ENCODE results near the gene B3GNT8. TPM values are rescaled to one million over a fixed set of nuclear protein-coding genes. Genes with fewer than 3 reads are reported as not detected.
"Not testable (repeated sequence)": the region's sequence is repeated elsewhere in the genome, so short reads cannot be mapped to it uniquely, and the experiment has no call there.

The B3GNT8 gene
- total RNA-seq, 1 donor from 2014 or later: 3.0 TPM

DNA sequence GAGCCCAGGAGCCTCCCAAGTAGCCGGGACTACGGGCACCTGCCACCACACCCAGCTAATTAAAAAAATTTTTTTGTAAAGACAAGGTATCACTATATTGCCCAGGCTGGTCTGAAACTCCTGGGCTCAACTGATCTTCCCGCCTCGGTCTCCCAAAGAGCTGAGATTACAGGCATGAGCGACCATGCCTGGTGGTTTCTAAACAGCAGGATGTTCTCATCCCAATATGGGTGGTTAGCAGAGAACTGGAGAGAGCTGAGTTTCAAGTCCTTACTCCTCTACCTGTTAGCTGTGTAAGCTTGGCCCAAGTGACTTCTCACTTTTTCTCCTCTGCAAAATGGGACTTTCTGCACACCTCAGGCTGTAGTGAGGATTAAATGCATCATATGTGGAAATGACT lies 42.8 kb downstream of the B3GNT8 start:
- no peak overlapping the region for H3K4me2 ChIP-seq (ENCODE audit: low read length)
- Mint-ChIP-seq H3K9me3 (ENCODE audit: unreplicated experiment) (no peaks in the 10 kb centered on the region), H3K36me3 (ENCODE audit: low read depth, unreplicated experiment) (peaks cover 8% of the 10 kb centered on the region), H3K4me1 (ENCODE audit: low read depth, unreplicated experiment) (no peaks in the 10 kb centered on the region), H3K4me3 (ENCODE audit: unreplicated experiment) (no peak overlapping the region), H3K27me3 (ENCODE audit: low read depth, unreplicated experiment) (no peaks in the 10 kb centered on the region), H3K27ac (ENCODE audit: unreplicated experiment) (no peak overlapping the region)
- no peak for TF ChIP-seq EZH2 (IDR thresholded peaks at IDR 0.05; ENCODE audit: insufficient read depth, low read length)
- TF ChIP-seq CTCF (IDR thresholded peaks at IDR 0.05; ENCODE audit: insufficient read depth, low read depth, low read length): no peak
- H3K36me3 ChIP-seq (ENCODE audit: insufficient read depth, low read length): peaks cover 3% of the 10 kb centered on the region
- no peaks in the 10 kb centered on the region for H3K4me1 ChIP-seq (ENCODE audit: insufficient read depth, low read length)
- FAIRE-seq (no peak), DNase-seq (ENCODE audit: low read depth) (no peak)
- H3K27me3 ChIP-seq (ENCODE audit: insufficient read depth, low read length): no peaks in the 10 kb centered on the region
- no peak overlapping the region for H3K27ac ChIP-seq (ENCODE audit: low read depth, low read length)
- no peaks in the 10 kb centered on the region for H3K79me2 ChIP-seq (ENCODE audit: insufficient read depth, low read length)
- no peak overlapping the region for H3K4me3 ChIP-seq (ENCODE audit: insufficient read depth, low read depth, low read length)
- H4K20me1 ChIP-seq (ENCODE audit: insufficient read depth, low read length): no peaks in the 10 kb centered on the region
- H3K9ac ChIP-seq (ENCODE audit: low read length): no peak overlapping the region
- H2AFZ ChIP-seq (ENCODE audit: low read depth, low read length): no peak overlapping the region
- no peaks in the 10 kb centered on the region for H3K9me3 ChIP-seq (ENCODE audit: insufficient read depth, low read depth, low read length)

DNA sequence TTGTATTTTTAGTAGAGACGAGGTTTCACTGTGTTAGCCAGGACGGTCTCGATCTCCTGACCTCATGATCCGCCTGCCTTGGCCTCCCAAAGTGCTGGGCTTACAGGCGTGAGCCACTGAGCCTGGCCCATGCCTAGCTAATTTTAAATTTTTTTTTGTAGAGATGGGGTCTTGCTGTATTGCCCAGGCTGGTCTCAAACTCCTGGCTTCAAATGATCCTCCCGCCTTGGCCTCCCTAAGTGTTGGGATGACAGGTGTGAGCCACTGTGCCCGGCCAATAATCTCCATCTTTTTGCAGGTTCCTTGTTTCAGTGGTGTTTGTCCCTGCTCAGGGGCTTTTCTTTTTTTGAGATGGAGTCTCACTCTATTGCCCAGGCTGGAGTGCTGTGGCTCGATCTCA lies 45.6 kb downstream of the B3GNT8 start:
- H4K20me1 ChIP-seq (ENCODE audit: insufficient read depth, low read length); H3K36me3 ChIP-seq (ENCODE audit: insufficient read depth, low read length); H3K4me3 ChIP-seq (ENCODE audit: insufficient read depth, low read depth, low read length); FAIRE-seq; DNase-seq (ENCODE audit: low read depth); H3K27ac ChIP-seq (ENCODE audit: low read depth, low read length); H3K79me2 ChIP-seq (ENCODE audit: insufficient read depth, low read length); H3K4me3 Mint-ChIP-seq (ENCODE audit: unreplicated experiment); H3K9me3 Mint-ChIP-seq (ENCODE audit: unreplicated experiment); H3K27ac Mint-ChIP-seq (ENCODE audit: unreplicated experiment); H3K9ac ChIP-seq (ENCODE audit: low read length); H3K4me1 Mint-ChIP-seq (ENCODE audit: low read depth, unreplicated experiment); H3K27me3 Mint-ChIP-seq (ENCODE audit: low read depth, unreplicated experiment); H3K4me2 ChIP-seq (ENCODE audit: low read length); H2AFZ ChIP-seq (ENCODE audit: low read depth, low read length); H3K27me3 ChIP-seq (ENCODE audit: insufficient read depth, low read length); H3K9me3 ChIP-seq (ENCODE audit: insufficient read depth, low read depth, low read length); H3K4me1 ChIP-seq (ENCODE audit: insufficient read depth, low read length): not testable (repeated sequence)
- peaks cover 11% of the 10 kb centered on the region for H3K36me3 Mint-ChIP-seq (ENCODE audit: low read depth, unreplicated experiment)

DNA sequence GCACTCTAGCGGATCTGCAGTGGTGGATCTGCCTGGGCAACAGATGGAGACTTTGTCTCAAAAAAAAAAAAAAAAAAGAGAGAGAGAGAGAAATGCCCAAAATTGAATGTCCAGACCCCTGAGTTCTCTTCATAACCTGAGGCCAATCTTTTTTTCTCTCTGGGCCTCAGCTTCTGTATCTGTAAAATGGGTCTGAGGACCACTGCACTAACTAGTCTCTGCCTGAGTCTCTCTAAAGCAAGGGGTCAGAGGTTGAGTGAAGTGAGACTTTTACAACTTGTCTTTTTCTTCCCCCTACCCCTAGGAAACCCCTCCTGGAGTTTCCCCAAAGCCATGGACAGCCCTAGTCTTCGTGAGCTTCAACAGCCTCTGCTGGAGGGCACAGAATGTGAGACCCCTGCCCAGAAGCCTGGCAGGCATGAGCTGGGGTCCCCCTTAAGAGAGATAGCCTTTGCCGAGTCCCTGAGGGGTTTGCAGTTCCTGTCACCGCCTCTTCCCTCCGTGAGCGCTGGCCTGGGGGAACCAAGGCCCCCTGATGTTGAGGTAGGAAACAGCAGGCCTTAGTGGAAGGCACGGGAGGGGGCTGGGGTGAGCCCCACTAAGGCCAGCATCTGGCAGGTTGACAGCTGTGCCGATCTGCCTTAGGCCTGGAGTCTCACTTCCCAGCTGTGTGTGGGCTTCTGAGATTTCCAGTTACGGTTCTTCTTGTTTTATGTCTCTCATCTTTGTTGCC lies 49.0 kb downstream of the B3GNT8 start:
- Histone ChIP-seq H3K9me3 (ENCODE audit: insufficient read depth, low read depth, low read length) (no peaks in the 10 kb centered on the region), H3K27me3 (ENCODE audit: insufficient read depth, low read length) (no peaks in the 10 kb centered on the region), H4K20me1 (ENCODE audit: insufficient read depth, low read length) (no peaks in the 10 kb centered on the region), H2AFZ (ENCODE audit: low read depth, low read length) (no peak overlapping the region), H3K36me3 (ENCODE audit: insufficient read depth, low read length) (no peaks in the 10 kb centered on the region), H3K9ac (ENCODE audit: low read length) (no peak overlapping the region), H3K27ac (ENCODE audit: low read depth, low read length) (no peak overlapping the region), H3K4me3 (ENCODE audit: insufficient read depth, low read depth, low read length) (no peak overlapping the region), H3K4me2 (ENCODE audit: low read length) (no peak overlapping the region), H3K79me2 (ENCODE audit: insufficient read depth, low read length) (no peaks in the 10 kb centered on the region), H3K4me1 (ENCODE audit: insufficient read depth, low read length) (peaks cover 20% of the 10 kb centered on the region)
- FAIRE-seq (no peak), DNase-seq (ENCODE audit: low read depth) (no peak)
- H3K36me3 Mint-ChIP-seq (ENCODE audit: low read depth, unreplicated experiment): peaks cover 8% of the 10 kb centered on the region
- H3K27me3 Mint-ChIP-seq (ENCODE audit: low read depth, unreplicated experiment): no peaks in the 10 kb centered on the region
- peaks cover 8% of the 10 kb centered on the region for H3K4me1 Mint-ChIP-seq (ENCODE audit: low read depth, unreplicated experiment)
- no peaks in the 10 kb centered on the region for H3K9me3 Mint-ChIP-seq (ENCODE audit: unreplicated experiment)
- no peak overlapping the region for H3K4me3 Mint-ChIP-seq (ENCODE audit: unreplicated experiment)
- TF ChIP-seq CTCF (IDR thresholded peaks at IDR 0.05; ENCODE audit: insufficient read depth, low read depth, low read length) (no peak), EZH2 (IDR thresholded peaks at IDR 0.05; ENCODE audit: insufficient read depth, low read length) (no peak)
- no peak overlapping the region for H3K27ac Mint-ChIP-seq (ENCODE audit: unreplicated experiment)

Measured in astrocyte (in vitro differentiated cells and primary cell).